GM12878 (cell line): ENCODE measurements around the gene B3GAT2. TPM values are rescaled to one million over a fixed set of nuclear protein-coding genes. Genes with fewer than 3 reads are reported as not detected.

Experiments used
- ATAC-seq: fragments of 200-7000 bp; cut with Tn5 transposase; 3 replicates; pipeline ENCODE4 v1.9.1; 2020; ENCODE audit warnings: mild to moderate bottlenecking, moderate library complexity
- BruUV-seq: library from RNA; stranded (reverse); fragments of 400-500 nt; replicated peaks from 2 replicates; lab custom pipeline; 2021; lab: Mats Ljungman, UMichigan
- CTCF ChIA-PET: fragments of 300-600 bp; sonication (Branson Sonifier 250); formaldehyde crosslinking; extraction: SDS; loops from one replicate; lab custom pipeline; 2021; ENCODE audit warnings: inconsistent platforms; lab: Yijun Ruan, JAX
- POLR2A ChIA-PET: fragments of 350-600 bp; formaldehyde crosslinking; extraction: SDS; loops from one replicate; lab custom pipeline; 2021; ENCODE audit warnings: inconsistent platforms; lab: Charles Lee
- RAD21 ChIA-PET: fragments of 300-600 bp; sonication (Branson Sonifier 250); formaldehyde crosslinking; loops from one replicate; lab custom pipeline; 2023; ENCODE audit warnings: antibody characterized with exemption; ENCODE audit not compliant: unreplicated experiment; lab: Charles Lee
- SMC1A ChIA-PET: fragments of 300-600 bp; sonication (Branson Sonifier 250); formaldehyde crosslinking; loops from one replicate; lab custom pipeline; 2023; ENCODE audit not compliant: unreplicated experiment, uncharacterized antibody; lab: Charles Lee
- DNase-seq: peaks from one replicate; pipeline ENCODE4 v3.0.0-alpha.2; 2011; ENCODE audit warnings: low read depth, low spot score
- FAIRE-seq: peaks from 3 replicates; lab custom pipeline; 2011; peaks lifted over from hg19 to GRCh38; lab: Jason Lieb, UNC
- H2AFZ ChIP-seq: 2 replicates; pipeline ENCODE4 v1.6.0; 2011; ENCODE audit warnings: low read depth, low read length, control low read depth; ENCODE audit not compliant: control insufficient read depth
- H3K27ac ChIP-seq: 2 replicates; pipeline ENCODE4 v1.5.1; 2011; ENCODE audit warnings: control low read depth; ENCODE audit not compliant: control insufficient read depth, insufficient read depth
- H3K27me3 ChIP-seq, 2 experiments: replicated peaks in 1 of 2; 2 replicates each; pipeline versions ENCODE4 v1.6.0 to v1.6.1; 2011; ENCODE audit warnings: low read length in 1 of 2; ENCODE audit not compliant: control insufficient read depth in 2 of 2, insufficient read depth in 2 of 2
- H3K36me3 ChIP-seq, 2 experiments: 2 replicates each; pipeline ENCODE4 v1.5.1; 2011; ENCODE audit warnings: low read length in 1 of 2; ENCODE audit not compliant: control insufficient read depth in 2 of 2, insufficient read depth in 2 of 2
- H3K4me1 ChIP-seq: 2 replicates; pipeline ENCODE4 v1.6.1; 2011; ENCODE audit warnings: mild to moderate bottlenecking, low read length, moderate library complexity, mixed read lengths; ENCODE audit not compliant: control insufficient read depth, insufficient read depth
- H3K4me2 ChIP-seq: 2 replicates; pipeline ENCODE4 v1.6.0; 2011; ENCODE audit warnings: control low read depth; ENCODE audit not compliant: control insufficient read depth, insufficient read depth
- H3K4me3 ChIP-seq: fragments of 200-600 bp; sonication (generic); 2 replicates; pipeline ENCODE4 v1.5.1; 2016
- H3K79me2 ChIP-seq: 2 replicates; pipeline ENCODE4 v1.6.0; 2011; ENCODE audit warnings: low read length; ENCODE audit not compliant: control insufficient read depth, insufficient read depth
- H3K9ac ChIP-seq: 2 replicates; pipeline ENCODE4 v1.8.0; 2011; ENCODE audit warnings: low read length, control low read depth, mixed read lengths; ENCODE audit not compliant: control insufficient read depth, insufficient read depth
- H3K9me3 ChIP-seq: replicated peaks from 3 replicates; pipeline ENCODE4 v1.5.1; 2011; ENCODE audit warnings: mild to moderate bottlenecking, low read length; ENCODE audit not compliant: control insufficient read depth, insufficient read depth
- H4K20me1 ChIP-seq: 2 replicates; pipeline ENCODE4 v1.6.0; 2011; ENCODE audit not compliant: control insufficient read depth, insufficient read depth
- BCLAF1 ChIP-seq: fragments of 450-650 bp; IDR thresholded peaks from 2 replicates; pipeline ENCODE4 v1.6.1; 2017; ENCODE audit warnings: antibody characterized with exemption, mild to moderate bottlenecking, moderate library complexity
- CEBPB ChIP-seq, 2 experiments: fragments of 150-350 bp in 1 of 2; IDR thresholded peaks; 2 replicates each; pipeline ENCODE4 v1.6.1; 2012 to 2014; ENCODE audit warnings: low read depth in 2 of 2, low read length in 2 of 2, borderline replicate concordance in 1 of 2, inconsistent platforms in 1 of 2
- CTCF ChIP-seq, 3 experiments: IDR thresholded peaks in 2 of 3; conservative IDR thresholded peaks in 1 of 3; 2 replicates each; pipeline ENCODE4 v1.5.1; 2011; ENCODE audit warnings: low read depth in 3 of 3, low read length in 3 of 3, mild to moderate bottlenecking in 3 of 3, control low read depth in 2 of 3, moderate library complexity in 2 of 3, inconsistent platforms in 1 of 3, mixed read lengths in 1 of 3; ENCODE audit not compliant: control insufficient read depth in 2 of 3, insufficient read depth in 1 of 3; ENCODE audit errors: extremely low read depth in 1 of 3
- POLR2A ChIP-seq: IDR thresholded peaks from 2 replicates; pipeline ENCODE4 v1.6.1; 2011; ENCODE audit warnings: low read depth, mild to moderate bottlenecking, low read length
- WGBS: methylation state at CpG from one replicate; pipeline ENCODE4 v1.1.6; 2016; ENCODE audit warnings: low lambda C conversion rate; ENCODE audit not compliant: insufficient replicate concordance, insufficient coverage; ENCODE audit errors: missing lambda C conversion rate; 5-methylcytosine and 5-hydroxymethylcytosine counted together
- in situ Hi-C: fragments of 300-500 bp; cut with MboI; formaldehyde crosslinking; loops from 9 replicates; pipeline ENCODE4 v1.14.3; 2018; ENCODE audit warnings: mixed read lengths
- intact Hi-C: fragments of 100-400 bp; cut with micrococcal nuclease; formaldehyde crosslinking; loops from one replicate; pipeline ENCODE4 v1.14.2; 2022; ENCODE audit not compliant: unreplicated experiment
- polyA plus RNA-seq, 11 experiments: library from polyadenylated mRNA; depleted of rRNA in 4 of 11; unstranded in 6 of 11; stranded (reverse) in 5 of 11; fragments of >200 nt; fragmentation: Nextera tagmentation in 4 of 11; fragmentation: Illumina TruSeq in 1 of 11; extraction: Ambion mirVana in 4 of 11; extraction: Trizol in 1 of 11; gene quantifications; 1 replicate in 1 of 11; 2 replicates in 10 of 11; pipeline versions ENCODE4 v1.2.1 to v1.2.3, GENCODE V29; 2011 to 2016; ENCODE audit warnings: inconsistent platforms in 2 of 11, missing spikeins in 2 of 11, low read depth in 1 of 11
- total RNA-seq, 4 experiments: library from RNA; depleted of rRNA in 3 of 4; stranded (reverse); fragments of >200 nt in 3 of 4; fragmentation: Illumina TruSeq in 1 of 4; extraction: Trizol in 1 of 4; gene quantifications; 2 replicates each; pipeline versions ENCODE4 v1.2.1 to v1.2.3, GENCODE V29; 2013 to 2021

B3GAT2 gene
- total and polyA plus RNA-seq, 10 of the 15 experiments (the other 5 are each of a cell fraction or from before 2014, with no cell fraction given), result 0.04 to 1.2 (median 0.22) TPM; not detected in 5

- Histone ChIP-seq H3K9ac (no peak overlapping the region), H3K27me3 (no peaks in the 10 kb centered on the region), H3K79me2 (no peaks in the 10 kb centered on the region), H4K20me1 (no peaks in the 10 kb centered on the region), H3K27ac (no peak overlapping the region), H2AFZ (no peak overlapping the region), H3K9me3 (peaks cover 2% of the 10 kb centered on the region; the same call in 2 of the 3 replicates), H3K4me1 (no peaks in the 10 kb centered on the region), H3K4me2 (no peak overlapping the region), H3K4me3 (no peak overlapping the region), H3K36me3 (peaks cover 0 to 2% of the 10 kb centered on the region in 2 experiments; a peak in 2 of 4 replicates)
- DNase-seq, result no peak
- intact Hi-C loops (no loop called here), in situ Hi-C loops (no loop called here)
- SMC1A ChIA-PET, result interaction anchor here (0.6 to 0.7 kb wide), 3 partner anchors 12 to 475 kb away, joined by 3 to 4 read pairs (median 3); no protein-coding TSS in a partner anchor
- BruUV-seq, result no TSS peak
- POLR2A ChIA-PET, result interaction anchor here (0.6 kb wide), 1 partner anchor 11 kb away, joined by 6 read pairs; no protein-coding TSS in a partner anchor
- RAD21 ChIA-PET, result interaction anchor here (0.6 to 2.4 kb wide), 3 partner anchors 14 to 204 kb away, joined by 3 to 10 read pairs (median 5); no protein-coding TSS in a partner anchor
- no peak for FAIRE-seq
- WGBS, result 50% methylated on average over 4 of the region's 4 CpGs
- TF ChIP-seq POLR2A (no peak), CTCF (IDR thresholded peaks at IDR 0.05 in 2 of 3, conservative IDR thresholded peaks at IDR 0.05 in 1 of 3; ENCODE audit: control insufficient read depth in 2 of 3, extremely low read depth in 1 of 3, insufficient read depth in 1 of 3, low read depth in 3 of 3, low read length in 3 of 3) (0 out of 6 replicates have a peak, but pooled peaks of 1 of the 3 experiments have one; percentile 3)
- CTCF ChIA-PET, result interaction anchor here (0.6 to 1.7 kb wide), 7 partner anchors 17 to 885 kb away, joined by 3 to 7 read pairs (median 3); no protein-coding TSS in a partner anchor
- no peak for ATAC-seq
Observed at GRCh38 chr6:70843328-70843918, 113.4 kb downstream of the B3GAT2 start.

GRCh38 chr6:70842541-70842940, 114.3 kb downstream of the B3GAT2 start:
- no peak for FAIRE-seq
- Histone ChIP-seq H3K4me2 (no peak overlapping the region), H3K36me3 (peaks cover 0 to 2% of the 10 kb centered on the region in 2 experiments; a peak in 2 of 4 replicates), H4K20me1 (no peaks in the 10 kb centered on the region), H3K4me3 (no peak overlapping the region), H2AFZ (no peak overlapping the region), H3K9ac (no peak overlapping the region), H3K9me3 (no peaks in the 10 kb centered on the region; the same call in 1 of the 3 replicates), H3K4me1 (no peaks in the 10 kb centered on the region), H3K27ac (no peak overlapping the region), H3K27me3 (no peaks in the 10 kb centered on the region), H3K79me2 (no peaks in the 10 kb centered on the region)
- no peak for DNase-seq
- ATAC-seq, result no peak
- WGBS, result 97% methylated on average over 8 of the region's 8 CpGs
- SMC1A ChIA-PET, result no interaction called here
- RAD21 ChIA-PET, result interaction anchor here (0.6 to 2.4 kb wide), 2 partner anchors 15 to 203 kb away, joined by 3 to 10 read pairs; no protein-coding TSS in a partner anchor
- POLR2A ChIA-PET, result no interaction called here
- in situ Hi-C loops, result no loop called here
- BruUV-seq, result no TSS peak
- intact Hi-C loops, result no loop called here
- CTCF ChIA-PET, result interaction anchor here (1.1 to 1.7 kb wide), 2 partner anchors 135 to 138 kb away, joined by 3 to 7 read pairs; no protein-coding TSS in a partner anchor
- TF ChIP-seq CEBPB (IDR thresholded peaks at IDR 0.05; ENCODE audit: borderline replicate concordance in 1 of 2, low read depth in 2 of 2, low read length in 2 of 2) (no peak), BCLAF1 (no peak)
